OCI-LY1 (cell line): ENCODE data around the gene RNF41.

Source experiments
- H2AFZ ChIP-seq: fragments of 200-600 bp; sonication (generic), shearing (Covaris generic); 2 replicates; pipeline ENCODE4 v1.6.0; 2014; ENCODE audit warnings: antibody characterized with exemption, mild to moderate bottlenecking, low read length
- H3F3A ChIP-seq: fragments of 200-600 bp; sonication (generic), shearing (Covaris generic); 2 replicates; pipeline ENCODE4 v1.6.0; 2014; ENCODE audit warnings: mild to moderate bottlenecking, antibody characterized with exemption, low read length, moderate library complexity; ENCODE audit not compliant: insufficient read depth
- H3K27ac ChIP-seq: fragments of 200-600 bp; sonication (generic); 2 replicates; pipeline ENCODE4 v1.5.1; 2014; ENCODE audit warnings: low read length, mixed run types, mild to moderate bottlenecking, low read depth; ENCODE audit not compliant: poor library complexity, severe bottlenecking
- H3K27me3 ChIP-seq: fragments of 200-600 bp; sonication (generic); 2 replicates; pipeline ENCODE4 v1.6.0; 2014; ENCODE audit warnings: antibody characterized with exemption, mild to moderate bottlenecking, low read length, moderate library complexity; ENCODE audit not compliant: insufficient read depth
- H3K36me3 ChIP-seq: fragments of 200-600 bp; sonication (generic); 2 replicates; pipeline ENCODE4 v1.6.1; 2014; ENCODE audit warnings: mild to moderate bottlenecking, antibody characterized with exemption, low read length, moderate library complexity, mixed read lengths; ENCODE audit not compliant: insufficient read depth
- H3K4me1 ChIP-seq: fragments of 200-600 bp; sonication (generic); 2 replicates; pipeline ENCODE4 v1.5.1; 2014; ENCODE audit warnings: mild to moderate bottlenecking, low read length, moderate library complexity; ENCODE audit not compliant: insufficient read depth, severe bottlenecking
- H3K4me2 ChIP-seq: fragments of 200-600 bp; sonication (generic), shearing (Covaris generic); 2 replicates; pipeline ENCODE4 v1.6.1; 2014; ENCODE audit warnings: low read length
- H3K4me3 ChIP-seq: fragments of 200-600 bp; sonication (generic); 2 replicates; pipeline ENCODE4 v1.5.1; 2014; ENCODE audit warnings: low read length, low read depth, mild to moderate bottlenecking, mixed read lengths; ENCODE audit not compliant: poor library complexity, severe bottlenecking
- H3K79me2 ChIP-seq: fragments of 200-600 bp; shearing (Covaris generic); 2 replicates; pipeline ENCODE4 v1.6.1; 2016; ENCODE audit warnings: mixed run types, low read length, mixed read lengths; ENCODE audit not compliant: insufficient read depth
- H3K9ac ChIP-seq: fragments of 200-600 bp; sonication (generic), shearing (Covaris generic); 2 replicates; pipeline ENCODE4 v1.6.1; 2014; ENCODE audit warnings: mild to moderate bottlenecking, low read length, mixed read lengths
- H3K9me2 ChIP-seq: fragments of 200-600 bp; sonication (generic), shearing (Covaris generic); 2 replicates; pipeline ENCODE4 v1.6.1; 2014; ENCODE audit warnings: low read depth, mild to moderate bottlenecking, low read length, mixed read lengths
- H3K9me3 ChIP-seq: fragments of 200-600 bp; shearing (Covaris generic); 2 replicates; pipeline ENCODE4 v1.6.1; 2014; ENCODE audit warnings: low read length, mixed read lengths
- H4K20me1 ChIP-seq: fragments of 200-600 bp; sonication (generic), shearing (Covaris generic); 2 replicates; pipeline ENCODE4 v1.6.0; 2016; ENCODE audit warnings: mild to moderate bottlenecking, low read length; ENCODE audit not compliant: insufficient read depth
- EZH2 ChIP-seq: fragments of 200-600 bp; sonication (generic), shearing (Covaris generic); IDR thresholded peaks from 2 replicates; pipeline ENCODE4 v1.8.0; 2017; ENCODE audit warnings: borderline replicate concordance, mixed run types, mild to moderate bottlenecking, antibody characterized with exemption, low read length, moderate library complexity, mixed read lengths
- TF ChIP-seq, protein P1 (sequence below): fragments of 200-600 bp; sonication (generic), shearing (Covaris generic); IDR thresholded peaks from 2 replicates; pipeline ENCODE4 v1.5.1; 2017; ENCODE audit warnings: mild to moderate bottlenecking, antibody characterized with exemption, low read length, moderate library complexity, mixed read lengths

The RNF41 gene

DNA sequence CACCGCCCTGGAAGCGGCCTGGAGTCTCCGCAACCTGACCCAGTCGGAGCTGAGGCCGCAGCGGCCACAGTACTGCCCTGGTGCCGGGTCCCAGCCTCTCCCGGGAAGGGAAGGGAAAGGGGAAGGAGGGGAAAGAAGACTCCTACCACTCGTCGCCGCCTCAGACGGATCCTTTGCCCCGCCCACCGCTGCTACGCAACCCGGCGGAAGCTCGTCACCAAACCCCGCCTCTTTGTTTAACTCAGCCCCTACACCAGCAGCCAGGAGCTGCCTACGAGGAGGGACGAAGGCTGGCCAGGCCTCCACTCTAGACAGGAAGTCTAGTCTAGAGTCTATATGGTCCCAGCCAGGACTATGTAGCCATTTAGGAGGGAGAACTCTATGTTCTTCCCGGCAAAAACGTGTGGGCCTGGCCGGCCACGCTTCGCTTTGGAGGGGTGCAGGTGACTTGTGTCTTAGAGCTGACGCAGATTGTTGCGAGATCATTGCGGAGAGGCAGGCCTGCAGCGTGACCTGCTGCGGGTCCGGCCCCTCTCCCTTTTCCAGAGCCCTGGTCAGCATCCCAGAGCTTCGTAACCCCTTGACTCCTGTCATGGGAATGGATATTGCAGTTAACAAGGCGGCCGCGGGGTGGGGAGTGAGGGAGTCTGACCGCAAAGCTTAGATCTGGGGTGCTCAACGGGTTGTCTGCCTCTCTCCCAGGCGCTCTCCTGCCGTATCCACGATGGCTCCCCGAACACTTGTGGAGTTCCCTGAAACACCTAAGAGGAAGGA is at the start of gene RNF41:
RNF41 (minus strand) TSS at position 166 of the 774 bp plus-strand sequence. CDS start 7,875 bp downstream, outside the sequence.
- H3K9me2 ChIP-seq = no peaks in the 10 kb centered on the region
- 0 out of 2 replicates have a peak, but pooled peaks cover 5% of the 10 kb centered on the region for H3K79me2 ChIP-seq
- peaks cover 42% of the 10 kb centered on the region for H3K4me1 ChIP-seq
- H4K20me1 ChIP-seq = no peaks in the 10 kb centered on the region
- H3K9me3 ChIP-seq = no peaks in the 10 kb centered on the region
- H3K27ac ChIP-seq = peak within 1 kb of the TSS; percentile 84
- H3K9ac ChIP-seq = peak within 1 kb of the TSS; percentile 75
- peak within 1 kb of the TSS; percentile 95 for H3K4me2 ChIP-seq
- H3K36me3 ChIP-seq = peaks cover 6% of the 10 kb centered on the region; the same call in 1 of the 2 replicates
- TF ChIP-seq, protein P1, sequence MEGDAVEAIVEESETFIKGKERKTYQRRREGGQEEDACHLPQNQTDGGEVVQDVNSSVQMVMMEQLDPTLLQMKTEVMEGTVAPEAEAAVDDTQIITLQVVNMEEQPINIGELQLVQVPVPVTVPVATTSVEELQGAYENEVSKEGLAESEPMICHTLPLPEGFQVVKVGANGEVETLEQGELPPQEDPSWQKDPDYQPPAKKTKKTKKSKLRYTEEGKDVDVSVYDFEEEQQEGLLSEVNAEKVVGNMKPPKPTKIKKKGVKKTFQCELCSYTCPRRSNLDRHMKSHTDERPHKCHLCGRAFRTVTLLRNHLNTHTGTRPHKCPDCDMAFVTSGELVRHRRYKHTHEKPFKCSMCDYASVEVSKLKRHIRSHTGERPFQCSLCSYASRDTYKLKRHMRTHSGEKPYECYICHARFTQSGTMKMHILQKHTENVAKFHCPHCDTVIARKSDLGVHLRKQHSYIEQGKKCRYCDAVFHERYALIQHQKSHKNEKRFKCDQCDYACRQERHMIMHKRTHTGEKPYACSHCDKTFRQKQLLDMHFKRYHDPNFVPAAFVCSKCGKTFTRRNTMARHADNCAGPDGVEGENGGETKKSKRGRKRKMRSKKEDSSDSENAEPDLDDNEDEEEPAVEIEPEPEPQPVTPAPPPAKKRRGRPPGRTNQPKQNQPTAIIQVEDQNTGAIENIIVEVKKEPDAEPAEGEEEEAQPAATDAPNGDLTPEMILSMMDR = no peak
- TF ChIP-seq EZH2 = no peak
- peak within 1 kb of the TSS; percentile 84 for H3K4me3 ChIP-seq
- H2AFZ ChIP-seq = no peak within 1 kb of the TSS
- no peaks in the 10 kb centered on the region for H3F3A ChIP-seq
- H3K27me3 ChIP-seq = no peaks in the 10 kb centered on the region

DNA sequence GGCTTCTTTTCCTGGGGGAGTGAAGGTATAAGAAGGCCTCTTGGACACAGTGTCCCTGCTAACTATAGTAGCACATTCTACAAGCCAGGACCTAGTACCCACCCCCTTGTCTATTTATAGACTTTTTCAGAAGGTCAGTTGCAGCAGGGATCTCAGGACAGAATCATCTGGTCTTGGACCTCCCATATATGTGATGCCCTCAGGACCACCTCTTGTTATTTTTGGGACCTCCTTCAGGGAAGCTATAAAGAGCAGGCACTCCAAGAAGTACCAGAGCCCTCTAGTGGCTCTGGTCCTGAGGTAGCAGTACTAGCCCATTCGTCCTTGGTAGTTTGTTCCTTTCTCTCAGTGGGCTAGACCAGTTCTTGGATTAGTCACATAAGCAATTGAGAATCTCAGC is 49.3 kb upstream of the RNF41 start:
- H2AFZ ChIP-seq = no peak overlapping the region
- no peak overlapping the region for H3K4me2 ChIP-seq
- no peaks in the 10 kb centered on the region for H3K9me3 ChIP-seq
- H3K9ac ChIP-seq = no peak overlapping the region
- H3F3A ChIP-seq = peaks cover 3% of the 10 kb centered on the region; the same call in 1 of the 2 replicates
- H3K4me3 ChIP-seq = no peak overlapping the region
- no peaks in the 10 kb centered on the region for H3K9me2 ChIP-seq
- no peak overlapping the region for H3K27ac ChIP-seq
- no peak for TF ChIP-seq EZH2
- TF ChIP-seq, protein P1 = peak; percentile 57
- no peaks in the 10 kb centered on the region for H3K27me3 ChIP-seq
- H3K4me1 ChIP-seq = peaks cover 16% of the 10 kb centered on the region
- H4K20me1 ChIP-seq = no peaks in the 10 kb centered on the region
- no peaks in the 10 kb centered on the region for H3K79me2 ChIP-seq
- H3K36me3 ChIP-seq = peaks cover 59% of the 10 kb centered on the region

DNA sequence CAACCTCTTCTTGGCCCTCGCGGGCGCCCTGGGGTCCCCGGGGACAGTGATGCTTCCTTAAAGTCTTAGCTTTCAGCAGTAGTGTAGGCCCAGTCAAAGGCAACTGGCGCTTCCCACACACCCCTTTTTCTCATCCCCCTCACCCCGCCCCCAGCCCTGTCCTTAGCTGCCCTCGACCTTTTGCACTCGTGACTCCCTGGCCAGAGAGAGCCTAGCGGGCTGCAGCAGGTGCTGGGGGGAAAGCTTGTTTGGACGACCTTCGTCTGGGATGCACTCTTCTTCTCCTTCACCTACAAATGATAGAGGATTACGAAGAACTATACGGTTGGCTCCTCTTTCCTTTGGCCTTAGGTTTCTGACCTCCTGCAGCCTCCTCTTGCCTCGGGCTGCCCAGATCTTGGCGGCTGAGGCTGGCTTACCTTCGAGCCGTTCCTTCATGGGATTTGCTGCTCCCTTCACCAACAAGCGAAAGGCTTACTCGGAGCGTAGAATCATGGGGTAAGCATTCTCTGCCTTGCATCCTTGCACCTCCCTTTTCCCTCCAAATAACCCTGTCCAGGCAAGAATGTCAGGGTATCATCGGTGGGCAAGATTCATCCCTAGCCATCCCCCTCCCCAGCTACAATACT is 45.8 kb upstream of the RNF41 start:
- Histone ChIP-seq H3K4me1 (peaks cover 16% of the 10 kb centered on the region), H3F3A (peaks cover 3% of the 10 kb centered on the region; the same call in 1 of the 2 replicates), H3K79me2 (no peaks in the 10 kb centered on the region), H2AFZ (0 out of 2 replicates have a peak overlapping the region, but pooled peaks have one; percentile 28), H3K9me3 (no peaks in the 10 kb centered on the region), H3K36me3 (peaks cover 26% of the 10 kb centered on the region; the same call in 1 of the 2 replicates), H3K4me2 (peak overlapping the region; percentile 88), H3K27ac (peak overlapping the region; percentile 56), H3K27me3 (no peaks in the 10 kb centered on the region), H3K9ac (peak overlapping the region; percentile 64), H3K9me2 (no peaks in the 10 kb centered on the region), H3K4me3 (peak overlapping the region; percentile 66), H4K20me1 (no peaks in the 10 kb centered on the region)
- TF ChIP-seq, protein P1 = no peak
- TF ChIP-seq EZH2 = no peak
